Esophagus squamous epithelium (tissue), 4 donors: ENCODE data around the gene SLC6A7.

ENCODE experiments used
- CTCF ChIP-seq, 6 experiments: fragments of 450-650 bp in 4 of 6; fragments of 200-600 bp in 2 of 6; sonication (generic) in 2 of 6; IDR thresholded peaks; one replicate each; pipeline ENCODE4 v1.5.1; 2016 to 2019; ENCODE audit warnings: antibody characterized with exemption in 6 of 6, mild to moderate bottlenecking in 4 of 6, moderate library complexity in 4 of 6
- POLR2A ChIP-seq, 4 donors: fragments of 450-650 bp; IDR thresholded peaks; one replicate each; pipeline ENCODE4 v1.6.1; 2017; ENCODE audit warnings: antibody characterized with exemption in 4 of 4, mild to moderate bottlenecking in 4 of 4, moderate library complexity in 3 of 4

DNA sequence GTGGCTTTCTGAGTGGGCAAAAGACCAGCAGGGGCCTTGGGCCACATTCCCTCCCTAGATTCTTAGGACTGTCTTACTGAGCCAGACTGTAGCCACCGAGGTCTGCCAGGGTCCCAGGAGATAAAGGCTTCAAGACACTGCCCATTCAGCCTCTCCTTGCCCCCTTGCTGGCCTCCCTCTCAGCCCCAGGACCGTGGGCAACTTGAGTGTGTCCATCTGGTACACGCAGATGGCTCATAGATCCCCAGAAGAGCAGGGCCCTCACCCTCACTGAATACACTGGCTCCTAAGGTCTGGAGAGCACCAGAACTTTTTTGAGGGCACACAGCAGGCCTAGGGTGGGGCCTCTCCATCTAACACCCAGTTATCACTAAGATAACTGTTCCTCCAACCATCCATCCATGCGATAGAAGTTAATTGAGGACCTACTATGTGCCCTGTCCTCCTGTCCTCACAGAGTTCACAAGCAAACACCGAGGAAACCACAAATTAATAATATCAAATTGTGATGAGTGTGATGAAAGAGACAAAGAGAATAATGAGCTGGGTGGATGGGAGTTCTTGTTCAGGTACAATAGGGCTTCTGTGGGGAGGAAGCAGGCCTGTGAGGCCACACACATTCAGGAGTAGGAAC is 29.3 kb upstream of the SLC6A7 start:
- TF ChIP-seq CTCF (IDR thresholded peaks at IDR 0.05) (no peak), POLR2A (IDR thresholded peaks at IDR 0.05) (no peak)
